ENCODE measurements around the gene FARP2.
"Not testable (repeated sequence)": the region's sequence is repeated elsewhere in the genome, so short reads cannot be mapped to it uniquely, and the experiment has no call there.

GRCh38 chr2:241525818-241526780 is 170.0 kb downstream of the FARP2 start:
- not testable (repeated sequence) for TF ChIP-seq YY1 (IDR thresholded peaks at IDR 0.05; ENCODE audit: insufficient read depth, insufficient read length); ZNF274 (IDR thresholded peaks at IDR 0.05; ENCODE audit: low read depth, low read length); SUZ12 (IDR thresholded peaks at IDR 0.05; ENCODE audit: extremely low read depth, insufficient read depth, insufficient read length)

Measured in NT2/D1 (cell line).